ENCODE data around the gene PPM1A.

PPM1A gene

GRCh38 chr14:60266021-60266937, 17.3 kb downstream of the PPM1A start:
- TF ChIP-seq CTCF (IDR thresholded peaks at IDR 0.05) (peak; percentile 68), ZFX (IDR thresholded peaks at IDR 0.05; ENCODE audit: borderline replicate concordance) (no peak)
- no peak overlapping the region for H3K27ac ChIP-seq

GRCh38 chr14:60272177-60272576, 23.2 kb downstream of the PPM1A start:
- TF ChIP-seq ZFX (IDR thresholded peaks at IDR 0.05; ENCODE audit: borderline replicate concordance): no peak
- TF ChIP-seq CTCF (IDR thresholded peaks at IDR 0.05): 0 out of 2 replicates have a peak, but pooled peaks have one; percentile 7
- no peak overlapping the region; the same call in 1 of the 2 replicates for H3K27ac ChIP-seq

GRCh38 chr14:60273956-60274355, 24.9 kb downstream of the PPM1A start:
- H3K27ac ChIP-seq: no peak overlapping the region
- no peak for TF ChIP-seq ZFX (IDR thresholded peaks at IDR 0.05; ENCODE audit: borderline replicate concordance)
- no peak for TF ChIP-seq CTCF (IDR thresholded peaks at IDR 0.05)

GRCh38 chr14:60274448-60274847, 25.4 kb downstream of the PPM1A start:
- TF ChIP-seq ZFX (IDR thresholded peaks at IDR 0.05; ENCODE audit: borderline replicate concordance) (no peak), CTCF (IDR thresholded peaks at IDR 0.05) (no peak)

GRCh38 chr14:60275932-60276331, 26.9 kb downstream of the PPM1A start:
- H3K27ac ChIP-seq: 0 out of 2 replicates have a peak overlapping the region, but pooled peaks have one; percentile 0
- TF ChIP-seq ZFX (IDR thresholded peaks at IDR 0.05; ENCODE audit: borderline replicate concordance) (no peak), CTCF (IDR thresholded peaks at IDR 0.05) (no peak)

More at GRCh38 chr14:60274448-60274847, 25.4 kb downstream of the PPM1A start:
- H3K27ac ChIP-seq: no peak overlapping the region

GRCh38 chr14:60276347-60276746, 27.3 kb downstream of the PPM1A start:
- 0 out of 2 replicates have a peak overlapping the region, but pooled peaks have one; percentile 0 for H3K27ac ChIP-seq
- TF ChIP-seq CTCF (IDR thresholded peaks at IDR 0.05): no peak
- no peak for TF ChIP-seq ZFX (IDR thresholded peaks at IDR 0.05; ENCODE audit: borderline replicate concordance)

- H3K27ac ChIP-seq: no peak overlapping the region
- no peak for TF ChIP-seq CTCF (IDR thresholded peaks at IDR 0.05)
- no peak for TF ChIP-seq ZFX (IDR thresholded peaks at IDR 0.05; ENCODE audit: borderline replicate concordance)
Observed at GRCh38 chr14:60277605-60278190, 28.7 kb downstream of the PPM1A start.

Measured in 22Rv1 (cell line).